ENCODE data around the gene GSC2. TPM values are rescaled to one million over a fixed set of nuclear protein-coding genes. Genes with fewer than 3 reads are reported as not detected.

The GSC2 gene
- total RNA-seq, 1 experiment from 2014 or later, result not detected

GRCh38 chr22:19180234-19180633, 30.1 kb upstream of the GSC2 start:
- H3K36me3 ChIP-seq, result peaks cover 14% of the 10 kb centered on the region
- H3K4me3 ChIP-seq, result no peak overlapping the region
- no peaks in the 10 kb centered on the region for H3K9me3 ChIP-seq
- no peaks in the 10 kb centered on the region for H3K27me3 ChIP-seq
- no peak for DNase-seq

- H3K9me3 ChIP-seq, result no peaks in the 10 kb centered on the region
- peaks cover 18% of the 10 kb centered on the region for H3K36me3 ChIP-seq
- no peaks in the 10 kb centered on the region for H3K27me3 ChIP-seq
- peak overlapping the region; percentile 83 for H3K4me3 ChIP-seq
- peak; percentile 70 for DNase-seq
Measured at GRCh38 chr22:19179497-19180048, 29.5 kb upstream of the GSC2 start.

DNA sequence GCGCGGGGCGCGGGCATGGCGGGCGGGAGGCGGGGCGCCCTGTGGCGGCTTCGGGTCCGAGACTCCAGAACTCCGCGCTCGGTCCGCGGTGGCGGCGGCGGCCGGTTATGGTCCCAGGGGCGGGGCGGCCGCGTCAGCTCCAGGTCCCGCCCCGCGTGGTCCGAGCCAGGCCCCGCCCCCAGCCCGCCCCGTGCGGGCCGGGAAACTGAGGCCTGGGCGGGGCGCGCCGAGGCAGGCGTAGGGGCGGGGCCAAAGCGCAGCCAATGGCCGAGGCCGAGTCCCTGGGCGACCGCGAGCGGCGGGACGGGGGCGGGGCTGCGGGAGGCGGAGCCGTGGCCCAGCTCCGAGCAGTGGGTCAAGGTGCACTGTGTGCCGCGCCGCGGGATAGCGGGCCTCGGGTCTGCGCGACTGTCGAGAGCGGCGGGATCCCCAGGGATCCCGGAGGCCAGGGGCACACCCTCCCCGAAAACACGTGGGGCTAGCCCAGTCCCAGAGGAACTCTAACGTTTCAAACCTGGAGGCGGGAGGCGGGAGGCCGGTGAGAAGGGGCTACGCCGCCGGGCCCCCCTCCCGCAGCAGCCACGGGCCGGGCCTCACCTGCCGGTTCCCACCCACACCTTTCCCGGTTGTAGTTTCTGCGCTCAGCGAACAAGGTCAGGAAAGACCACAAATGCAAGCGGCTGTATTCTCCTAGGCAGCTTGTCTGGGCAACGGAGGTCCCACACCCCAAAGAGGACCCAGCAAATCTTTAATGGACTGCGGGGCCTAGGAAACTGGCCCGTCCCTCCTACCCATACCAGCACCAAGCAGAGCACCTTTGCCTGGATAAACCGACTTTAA, 28.8 kb upstream of the GSC2 start, which contains the start of gene SLC25A1:
TSS of gene SLC25A1 (minus strand) at position 80 of the 840 bp plus-strand sequence. CDS start at position 17, 63 bp downstream.
- H3K4me3 ChIP-seq, result peak within 1 kb of the TSS; percentile 83
- no peaks in the 10 kb centered on the region for H3K9me3 ChIP-seq
- DNase-seq, result peak; percentile 85
- H3K27me3 ChIP-seq, result no peaks in the 10 kb centered on the region
- H3K36me3 ChIP-seq, result peaks cover 18% of the 10 kb centered on the region

GRCh38 chr22:19178065-19178656, 28.1 kb upstream of the GSC2 start:
- DNase-seq, result peak; percentile 43
- peak overlapping the region; percentile 83 for H3K4me3 ChIP-seq
- H3K9me3 ChIP-seq, result no peaks in the 10 kb centered on the region
- H3K36me3 ChIP-seq, result peaks cover 22% of the 10 kb centered on the region
- H3K27me3 ChIP-seq, result no peaks in the 10 kb centered on the region

DNA sequence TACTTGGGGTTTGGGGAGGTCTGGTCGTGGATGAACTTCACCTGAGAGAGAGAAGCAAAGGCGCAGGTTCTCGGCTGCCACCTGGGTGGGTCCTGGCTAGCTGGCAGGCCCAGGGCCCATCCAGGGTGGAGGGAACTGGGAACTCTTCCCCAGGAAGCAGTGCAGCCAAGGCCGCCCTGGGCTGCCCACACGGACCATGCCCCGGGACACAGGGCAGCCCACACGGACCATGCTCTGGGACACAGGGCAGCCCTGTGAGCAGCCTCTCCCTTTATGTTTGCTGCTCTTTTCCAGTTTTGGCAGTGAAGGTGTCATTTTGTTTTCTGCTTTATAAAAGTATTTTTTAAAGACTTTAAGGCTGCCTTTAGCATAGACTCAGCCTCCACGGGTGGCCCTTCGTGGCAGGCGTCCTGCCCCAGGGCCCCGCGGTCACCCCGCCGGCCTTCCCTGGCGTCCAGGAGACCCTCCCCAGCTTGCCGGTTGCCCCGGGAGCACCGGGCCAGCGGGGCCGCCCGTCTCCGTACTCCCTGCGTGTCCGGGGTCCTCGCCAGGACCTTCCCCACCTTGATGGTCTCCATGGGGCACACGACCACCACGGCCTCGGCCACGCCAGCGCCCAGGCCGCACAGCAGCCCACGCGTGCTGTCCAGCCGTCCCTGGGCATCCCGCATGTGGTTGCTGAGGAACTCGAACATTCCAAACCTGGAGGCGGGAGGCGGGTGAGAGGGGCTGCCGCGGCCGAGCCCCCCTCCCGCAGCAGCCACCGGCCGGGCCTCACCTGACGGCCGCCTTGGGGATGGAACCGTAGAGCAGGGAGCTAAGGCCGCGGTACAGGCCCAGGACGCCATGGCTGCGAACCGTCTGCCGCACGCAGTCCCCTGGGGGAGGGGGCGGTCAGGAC, 27.3 kb upstream of the GSC2 start:
- no peak for DNase-seq
- Histone ChIP-seq H3K4me3 (peak overlapping the region; percentile 83), H3K36me3 (peaks cover 22% of the 10 kb centered on the region), H3K9me3 (no peaks in the 10 kb centered on the region), H3K27me3 (no peaks in the 10 kb centered on the region)

DNA sequence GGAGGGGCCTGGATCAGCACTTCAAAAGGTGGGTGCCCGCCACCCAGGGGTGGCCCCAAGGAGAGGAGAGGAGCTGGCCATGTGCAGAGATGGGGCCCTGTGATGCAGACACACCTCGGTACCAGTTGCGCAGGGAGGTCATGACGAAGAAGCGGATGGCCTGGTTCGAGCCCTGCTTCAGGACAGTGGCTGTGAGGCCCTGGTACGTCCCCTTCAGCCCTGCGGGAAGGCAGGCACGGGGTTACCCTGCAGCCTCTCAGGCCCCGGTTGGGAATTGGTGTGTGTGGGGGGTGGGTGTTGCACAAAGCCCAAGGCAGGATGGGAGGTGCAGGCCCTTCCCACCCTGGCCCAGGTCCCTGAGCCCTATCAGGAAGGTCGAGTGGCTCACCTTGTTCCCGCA, 26.6 kb upstream of the GSC2 start:
- no peaks in the 10 kb centered on the region for H3K9me3 ChIP-seq
- no peaks in the 10 kb centered on the region for H3K27me3 ChIP-seq
- H3K36me3 ChIP-seq, result peaks cover 26% of the 10 kb centered on the region
- DNase-seq, result no peak
- peak overlapping the region; percentile 83 for H3K4me3 ChIP-seq

GRCh38 chr22:19176175-19176643, 26.1 kb upstream of the GSC2 start:
- Histone ChIP-seq H3K9me3 (no peaks in the 10 kb centered on the region), H3K36me3 (peaks cover 28% of the 10 kb centered on the region), H3K27me3 (no peaks in the 10 kb centered on the region), H3K4me3 (no peak overlapping the region)
- no peak for DNase-seq

GRCh38 chr22:19175602-19176174, 25.6 kb upstream of the GSC2 start:
- no peak for DNase-seq
- H3K36me3 ChIP-seq, result peaks cover 28% of the 10 kb centered on the region

DNA sequence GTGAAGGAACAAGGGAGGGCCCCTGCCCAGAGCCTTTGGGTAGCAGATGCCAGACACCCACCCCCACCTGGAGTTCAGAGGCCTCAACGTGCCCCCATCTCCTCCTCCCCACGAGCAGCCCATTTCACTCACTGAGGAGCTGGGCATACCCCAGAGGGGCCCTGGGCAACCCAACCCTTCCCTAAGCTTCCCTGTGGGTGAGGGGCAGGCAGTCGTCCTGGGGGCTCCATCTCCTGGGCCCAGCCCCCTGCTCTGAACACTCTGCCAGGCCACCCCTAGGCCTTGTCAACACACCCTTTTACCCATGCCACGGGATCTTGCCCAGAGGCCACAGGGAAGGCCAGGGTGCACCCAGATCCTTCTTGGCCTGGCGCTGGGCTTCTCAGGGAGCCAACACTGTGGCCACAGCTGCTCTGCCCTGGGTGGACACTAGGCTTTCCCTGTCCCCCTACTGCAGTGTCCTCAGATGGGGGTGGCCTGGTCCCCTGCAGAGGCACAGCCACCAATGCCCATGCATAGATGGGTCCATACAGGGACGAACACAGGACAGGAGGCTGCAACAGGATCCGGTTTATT, 25.0 kb upstream of the GSC2 start:
- no peak for DNase-seq
- H3K27me3 ChIP-seq, result no peaks in the 10 kb centered on the region
- peaks cover 28% of the 10 kb centered on the region for H3K36me3 ChIP-seq
- no peaks in the 10 kb centered on the region for H3K9me3 ChIP-seq
- H3K4me3 ChIP-seq, result no peak overlapping the region

More at GRCh38 chr22:19175602-19176174, 25.6 kb upstream of the GSC2 start:
- no peaks in the 10 kb centered on the region for H3K9me3 ChIP-seq
- H3K4me3 ChIP-seq, result no peak overlapping the region
- H3K27me3 ChIP-seq, result no peaks in the 10 kb centered on the region

- DNase-seq, result peak; percentile 82
Measured at GRCh38 chr22:19174106-19175025, 24.3 kb upstream of the GSC2 start.

GRCh38 chr22:19173047-19174035, 23.2 kb upstream of the GSC2 start:
- Histone ChIP-seq H3K36me3 (peaks cover 28% of the 10 kb centered on the region), H3K4me3 (peak overlapping the region; percentile 97), H3K9me3 (no peaks in the 10 kb centered on the region), H3K27me3 (peaks cover 14% of the 10 kb centered on the region)
- no peak for DNase-seq

More at GRCh38 chr22:19174106-19175025, 24.3 kb upstream of the GSC2 start:
- Histone ChIP-seq H3K36me3 (peaks cover 28% of the 10 kb centered on the region), H3K27me3 (peaks cover 6% of the 10 kb centered on the region), H3K9me3 (no peaks in the 10 kb centered on the region), H3K4me3 (no peak overlapping the region)

GRCh38 chr22:19172213-19173046, 22.3 kb upstream of the GSC2 start:
- Histone ChIP-seq H3K4me3 (peak overlapping the region; percentile 97), H3K9me3 (no peaks in the 10 kb centered on the region), H3K27me3 (peaks cover 18% of the 10 kb centered on the region), H3K36me3 (peaks cover 28% of the 10 kb centered on the region)
- no peak for DNase-seq

GRCh38 chr22:19169947-19170318, 19.8 kb upstream of the GSC2 start:
- DNase-seq, result no peak
- Histone ChIP-seq H3K9me3 (no peaks in the 10 kb centered on the region), H3K36me3 (peaks cover 11% of the 10 kb centered on the region), H3K27me3 (peaks cover 28% of the 10 kb centered on the region), H3K4me3 (no peak overlapping the region)
